H1 (cell line): ENCODE data around the gene AFF4. TPM values are rescaled to one million over a fixed set of nuclear protein-coding genes. Genes with fewer than 3 reads are reported as not detected.

ENCODE experiments used
- CHD7 ChIP-seq: fragments of 300-600 bp; sonication (generic); IDR thresholded peaks from 2 replicates; pipeline ENCODE4 v1.7.1; 2012; ENCODE audit warnings: low read length, moderate library complexity, mild to moderate bottlenecking, inconsistent platforms; ENCODE audit not compliant: insufficient replicate concordance
- polyA plus RNA-seq, 7 experiments: library from polyadenylated mRNA; depleted of rRNA in 3 of 7; stranded (reverse) in 5 of 7; unstranded in 2 of 7; fragments of >200 nt in 5 of 7; fragments of 200-250 nt in 2 of 7; gene quantifications; 1 replicate in 5 of 7; 2 replicates in 1 of 7; 4 replicates in 1 of 7; pipeline versions ENCODE4 v1.2.1 to v1.2.3, GENCODE V29; 2011 to 2013; ENCODE audit warnings: missing spikeins in 2 of 7, mixed read lengths in 2 of 7
- total RNA-seq: library from RNA; stranded (reverse); fragmentation: NEBNext Ultra II Directional; extraction: Animal tissue kit (Norgen Biotek cat#: 25700); gene quantifications from 2 replicates; pipeline ENCODE4 v1.2.1, GENCODE V29; 2021

The AFF4 gene
- total and polyA plus RNA-seq, 2 of the 8 experiments (the other 6 are each of a cell fraction or from before 2014, with no cell fraction given): 12.0 to 61.4 TPM

GRCh38 chr5:132834057-132834456, 129.4 kb downstream of the AFF4 start (continued):
- TF ChIP-seq CHD7: no peak
